ENCODE results near the gene SNPH.

SNPH gene

GRCh38 chr20:1353956-1354355, 87.9 kb downstream of the SNPH start:
- H3K9me3 ChIP-seq (ENCODE audit: control insufficient read depth, insufficient read depth, low read depth, low read length) = no peaks in the 10 kb centered on the region; the same call in 1 of the 2 replicates
- peaks cover 9% of the 10 kb centered on the region; the same call in 1 of the 2 replicates for H3K36me3 ChIP-seq (ENCODE audit: control insufficient read depth, insufficient read depth, low read length)
- H3K27ac ChIP-seq (ENCODE audit: low read depth, low read length) = no peak overlapping the region
- no peaks in the 10 kb centered on the region for H3K4me1 ChIP-seq (ENCODE audit: control insufficient read depth, insufficient read depth, low read length)
- no peak overlapping the region for H3K4me3 ChIP-seq (ENCODE audit: low read depth, low read length)
- H3K27me3 ChIP-seq (ENCODE audit: control insufficient read depth, insufficient read depth, low read length) = no peaks in the 10 kb centered on the region
- H3K9ac ChIP-seq (ENCODE audit: low read length) = no peak overlapping the region

- no peaks in the 10 kb centered on the region for H3K9me3 ChIP-seq (ENCODE audit: control insufficient read depth, insufficient read depth, low read depth, low read length)
- no peak overlapping the region for H3K9ac ChIP-seq (ENCODE audit: low read length)
- H3K4me3 ChIP-seq (ENCODE audit: low read depth, low read length) = no peak overlapping the region
- no peak overlapping the region for H3K27ac ChIP-seq (ENCODE audit: low read depth, low read length)
- H3K4me1 ChIP-seq (ENCODE audit: control insufficient read depth, insufficient read depth, low read length) = no peaks in the 10 kb centered on the region
- H3K27me3 ChIP-seq (ENCODE audit: control insufficient read depth, insufficient read depth, low read length) = no peaks in the 10 kb centered on the region
- peaks cover 25% of the 10 kb centered on the region for H3K36me3 ChIP-seq (ENCODE audit: control insufficient read depth, insufficient read depth, low read length)
These were observed 92.0 kb downstream of the SNPH start for GRCh38 chr20:1357921-1358671.
